Mucosa of descending colon (tissue), 3 donors: ENCODE data around the gene NFAM1. TPM values are rescaled to one million over a fixed set of nuclear protein-coding genes. Genes with fewer than 3 reads are reported as not detected.
A peak's percentile ranks its signal among the peaks of the same experiment; 100 is the strongest.

Source experiments
- ATAC-seq: fragments of 200-7000 bp; cut with Tn5 transposase; one replicate; pipeline ENCODE4 v1.9.1; 2020; ENCODE audit warnings: mild to moderate bottlenecking, moderate library complexity
- DNase-seq, 3 donors: peaks; one replicate each; pipeline ENCODE4 v3.0.0-alpha.2; 2020
- H3K36me3 ChIP-seq: fragments of 200-600 bp; one replicate; pipeline ENCODE4 v1.8.0; 2021; ENCODE audit warnings: low read depth, mild to moderate bottlenecking
- H3K4me1 ChIP-seq: fragments of 200-600 bp; one replicate; pipeline ENCODE4 v1.8.0; 2021; ENCODE audit warnings: low read depth, mild to moderate bottlenecking
- H3K4me3 ChIP-seq: fragments of 200-600 bp; one replicate; pipeline ENCODE4 v1.8.0; 2021; ENCODE audit warnings: mild to moderate bottlenecking
- H3K9me3 ChIP-seq: fragments of 200-600 bp; one replicate; pipeline ENCODE4 v1.8.0; 2021; ENCODE audit warnings: mild to moderate bottlenecking
- intact Hi-C, 2 donors: fragments of 100-400 bp; cut with DNase I in 1 of 2; cut with micrococcal nuclease in 1 of 2; formaldehyde crosslinking; loops; one replicate each; pipeline versions ENCODE4 v1.11.0 to v1.11.1; 2022; cut with DNase I, micrococcal nuclease
- total RNA-seq, 3 donors: library from RNA; stranded (reverse); fragmentation: NEBNext Ultra II Directional in 2 of 3; extraction: Animal tissue kit (Norgen Biotek cat#: 25700) in 2 of 3; gene quantifications; one replicate each; pipeline versions ENCODE4 v1.2.1 to v1.2.4, GENCODE V29; 2021 to 2023
- TF ChIP-seq, protein P1 (sequence below): fragments of 200-600 bp; IDR thresholded peaks from one replicate; pipeline ENCODE4 v1.8.0; 2022; ENCODE audit warnings: antibody characterized with exemption, mild to moderate bottlenecking
- donor health status: DM: no; HTN: no; CAD: no; lungs with moderate emphysema.
- donor health status: DM: no; HTN: no; CAD: no.
- donor health status: DM: no; HTN: yes; CAD: no.

NFAM1 gene
- total RNA-seq, 3 donors from 2014 or later, result 0.46 to 3.1 (median 2.9) TPM

DNA sequence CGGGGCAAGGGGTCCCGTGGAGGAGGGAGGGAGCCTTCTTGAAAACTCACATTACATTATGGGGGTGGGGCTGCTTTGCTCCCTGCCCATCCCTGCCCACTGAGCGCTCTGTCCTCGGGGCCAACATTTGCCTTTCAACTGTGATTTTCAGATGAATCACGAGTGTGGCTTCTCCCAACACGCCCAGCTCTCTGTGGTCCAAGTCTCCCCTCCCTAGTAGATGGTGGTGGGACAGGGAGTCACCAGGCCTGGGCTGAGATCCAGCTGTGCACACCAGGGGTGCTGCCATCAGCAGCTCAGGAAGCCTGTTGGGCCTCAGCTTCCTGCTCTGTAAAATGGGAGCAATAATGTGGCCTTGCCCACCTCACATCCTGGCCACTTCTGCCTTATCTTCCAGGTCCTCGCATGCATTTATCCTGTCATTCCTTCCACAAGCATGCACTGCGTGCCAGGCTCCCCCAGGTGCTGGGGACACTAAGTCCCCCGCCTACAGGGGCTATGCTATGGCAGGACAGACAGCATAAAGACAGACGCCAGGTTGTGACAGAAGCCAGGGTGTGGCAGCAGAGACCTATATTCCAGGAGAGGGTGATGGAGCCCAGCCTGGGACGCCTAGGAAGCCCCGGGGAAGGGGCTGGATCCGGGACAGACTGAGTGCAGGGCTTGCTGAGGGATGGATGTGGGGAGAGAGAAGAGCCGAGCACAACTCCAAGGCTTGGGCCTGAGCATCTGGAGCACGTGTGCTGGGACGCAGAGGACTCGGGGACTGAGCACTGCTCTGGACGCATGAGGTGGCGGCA is 30.5 kb downstream of the NFAM1 start:
- TF ChIP-seq, protein P1, sequence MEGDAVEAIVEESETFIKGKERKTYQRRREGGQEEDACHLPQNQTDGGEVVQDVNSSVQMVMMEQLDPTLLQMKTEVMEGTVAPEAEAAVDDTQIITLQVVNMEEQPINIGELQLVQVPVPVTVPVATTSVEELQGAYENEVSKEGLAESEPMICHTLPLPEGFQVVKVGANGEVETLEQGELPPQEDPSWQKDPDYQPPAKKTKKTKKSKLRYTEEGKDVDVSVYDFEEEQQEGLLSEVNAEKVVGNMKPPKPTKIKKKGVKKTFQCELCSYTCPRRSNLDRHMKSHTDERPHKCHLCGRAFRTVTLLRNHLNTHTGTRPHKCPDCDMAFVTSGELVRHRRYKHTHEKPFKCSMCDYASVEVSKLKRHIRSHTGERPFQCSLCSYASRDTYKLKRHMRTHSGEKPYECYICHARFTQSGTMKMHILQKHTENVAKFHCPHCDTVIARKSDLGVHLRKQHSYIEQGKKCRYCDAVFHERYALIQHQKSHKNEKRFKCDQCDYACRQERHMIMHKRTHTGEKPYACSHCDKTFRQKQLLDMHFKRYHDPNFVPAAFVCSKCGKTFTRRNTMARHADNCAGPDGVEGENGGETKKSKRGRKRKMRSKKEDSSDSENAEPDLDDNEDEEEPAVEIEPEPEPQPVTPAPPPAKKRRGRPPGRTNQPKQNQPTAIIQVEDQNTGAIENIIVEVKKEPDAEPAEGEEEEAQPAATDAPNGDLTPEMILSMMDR, result no peak
- no peak overlapping the region for H3K4me3 ChIP-seq
- H3K9me3 ChIP-seq, result no peaks in the 10 kb centered on the region
- intact Hi-C loops, result no loop called here
- H3K4me1 ChIP-seq, result peaks cover 3% of the 10 kb centered on the region
- DNase-seq (no peak), ATAC-seq (no peak)
- no peaks in the 10 kb centered on the region for H3K36me3 ChIP-seq

DNA sequence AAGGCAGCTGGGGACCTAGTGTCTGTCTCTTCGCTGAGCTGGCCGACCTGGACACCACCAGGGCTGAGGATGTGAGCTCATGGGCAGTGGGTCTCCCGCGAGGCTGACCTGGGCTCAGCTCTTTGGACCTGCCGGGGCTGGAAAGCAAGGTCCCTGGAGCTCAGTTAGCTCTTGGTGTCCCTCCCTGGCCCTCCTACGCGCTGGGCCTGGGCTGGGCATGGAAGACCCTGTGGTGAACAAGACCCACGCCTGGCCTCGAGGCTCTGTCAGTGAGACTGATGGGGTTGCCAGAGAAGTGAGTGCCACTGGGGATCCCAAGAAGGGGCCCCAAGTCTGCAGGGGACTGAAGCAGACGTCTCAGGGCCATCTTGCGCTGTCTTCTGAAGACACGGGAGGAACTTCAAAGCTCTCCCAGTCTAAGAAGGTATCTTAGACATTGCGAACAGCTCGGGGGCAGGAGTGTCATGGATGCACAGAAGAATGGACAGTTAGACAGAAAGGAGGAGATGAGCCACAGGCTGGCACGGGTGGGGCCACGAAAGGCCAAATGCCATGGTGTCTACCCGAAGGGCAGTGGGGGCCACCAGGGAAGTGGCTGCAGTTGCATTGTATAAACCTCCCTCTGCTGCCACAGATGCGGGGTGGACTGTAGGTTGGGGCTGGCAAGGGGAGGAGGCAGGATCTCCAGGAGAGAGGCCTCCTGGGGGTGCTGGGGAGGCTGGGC is 31.2 kb downstream of the NFAM1 start:
- Histone ChIP-seq H3K9me3 (no peaks in the 10 kb centered on the region), H3K4me3 (no peak overlapping the region), H3K36me3 (no peaks in the 10 kb centered on the region), H3K4me1 (peaks cover 3% of the 10 kb centered on the region)
- ATAC-seq (no peak), DNase-seq (no peak)
- TF ChIP-seq, protein P1, result no peak
- intact Hi-C loops, result no loop called here

DNA sequence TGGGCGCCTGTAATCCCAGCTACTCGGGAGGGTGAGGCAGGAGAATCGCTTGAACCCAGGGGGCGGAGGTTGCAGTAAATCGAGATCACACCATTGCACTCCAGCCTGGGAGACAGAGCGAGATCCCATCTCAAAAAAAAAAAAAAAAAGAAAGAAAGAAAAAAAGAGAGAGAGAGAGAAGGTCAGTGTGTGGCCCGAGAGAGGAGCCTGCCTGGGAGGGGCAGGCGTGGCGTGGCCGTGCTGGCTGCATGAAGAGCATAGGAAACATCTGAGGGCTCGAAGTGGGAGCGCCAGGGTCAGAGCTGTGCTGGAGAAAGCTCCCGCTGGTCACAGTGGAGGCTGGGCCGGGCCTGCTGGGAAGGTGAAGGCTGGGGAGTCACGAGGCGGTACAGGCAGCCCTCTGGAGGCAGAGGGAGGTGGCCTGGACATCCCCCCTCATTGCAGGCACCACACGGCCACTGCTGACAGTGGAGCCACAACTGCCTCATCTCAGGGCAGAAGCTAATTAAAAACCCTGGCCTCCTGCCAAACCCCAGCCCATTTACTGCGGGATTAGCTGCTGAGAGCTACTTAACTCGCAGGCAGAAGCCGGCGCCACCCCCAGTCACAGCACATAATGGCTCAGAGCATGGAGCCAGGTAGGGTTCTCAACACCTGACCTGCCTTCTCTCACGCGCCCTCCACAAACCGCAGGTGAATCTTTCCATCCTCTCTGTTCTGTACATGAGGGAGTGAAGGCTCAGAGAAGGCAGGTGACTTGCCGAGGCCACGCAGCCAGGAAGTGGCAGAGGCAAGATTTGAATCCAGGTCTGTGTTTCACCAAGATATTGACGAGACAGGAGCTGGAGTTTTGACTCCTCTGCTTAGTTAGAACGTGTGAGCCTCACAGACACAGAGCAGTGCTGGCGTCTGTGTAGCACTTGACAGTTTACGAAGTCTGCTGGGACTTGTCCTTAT is 32.6 kb downstream of the NFAM1 start:
- H3K4me1 ChIP-seq, result peaks cover 3% of the 10 kb centered on the region
- intact Hi-C loops, result no loop called here
- H3K4me3 ChIP-seq, result no peak overlapping the region
- ATAC-seq (peak; percentile 42), DNase-seq (peak in 2 of 3 donors; percentile 41 to 58)
- TF ChIP-seq, protein P1, result no peak
- H3K36me3 ChIP-seq, result no peaks in the 10 kb centered on the region
- no peaks in the 10 kb centered on the region for H3K9me3 ChIP-seq

DNA sequence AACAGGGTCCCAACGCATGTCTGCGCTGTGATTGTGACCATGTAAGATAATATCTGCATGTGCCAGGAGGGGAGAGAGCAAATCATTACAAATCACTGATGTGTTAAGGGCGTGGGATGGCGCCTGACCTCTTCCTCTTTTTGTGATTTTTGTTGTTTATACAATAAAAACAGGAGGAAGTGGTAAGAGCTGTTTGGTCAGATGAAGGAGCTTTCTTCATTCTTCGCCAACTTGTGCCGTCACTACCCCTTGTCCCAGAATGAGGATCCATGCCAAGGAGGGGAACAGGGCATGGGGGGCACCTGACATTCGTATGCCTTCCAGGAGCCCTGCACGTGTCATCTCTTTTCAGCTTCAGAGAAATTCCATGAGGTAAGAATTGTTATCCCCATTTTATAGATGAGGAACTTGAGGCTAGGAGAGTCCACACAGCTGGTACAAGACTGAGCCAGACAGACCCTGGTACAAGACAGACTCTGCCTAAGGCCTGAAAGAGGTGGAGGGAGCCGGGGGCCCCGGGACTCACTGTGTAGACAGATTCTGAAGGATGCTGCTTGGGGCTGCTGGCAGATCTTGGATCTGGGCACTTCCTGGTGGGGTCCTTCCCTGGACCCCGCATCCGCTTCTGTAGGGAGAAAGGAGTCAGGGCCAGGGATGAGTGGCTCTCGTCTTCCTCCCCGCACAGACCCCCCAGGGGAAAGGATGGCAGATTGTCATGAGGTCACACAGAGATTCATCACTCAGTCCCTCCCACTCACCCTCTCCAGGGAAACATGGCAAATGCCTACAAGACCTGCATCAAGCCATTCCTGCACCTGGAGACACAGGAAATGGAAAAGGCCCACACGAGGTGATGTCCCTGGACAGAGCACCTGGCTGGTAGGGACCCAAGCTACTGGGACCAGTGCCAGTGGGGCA is 34.6 kb downstream of the NFAM1 start:
- ATAC-seq (peak; percentile 65), DNase-seq (peak in 1 of 3 donors; percentile 31)
- Histone ChIP-seq H3K4me1 (peaks cover 3% of the 10 kb centered on the region), H3K36me3 (no peaks in the 10 kb centered on the region), H3K4me3 (no peak overlapping the region), H3K9me3 (no peaks in the 10 kb centered on the region)
- TF ChIP-seq, protein P1, result no peak
- intact Hi-C loops, result no loop called here
